CD4-positive, alpha-beta T cell treated with Interleukin-6 for 4 hours (primary cell): Measurements from ENCODE around the gene MAPRE2.
"Not testable (repeated sequence)": the region's sequence is repeated elsewhere in the genome, so short reads cannot be mapped to it uniquely, and the experiment has no call there.

Source experiments
- DNase-seq: peaks from one replicate; pipeline ENCODE4 v3.0.0-alpha.2; 2020; ENCODE audit warnings: mixed read lengths

The MAPRE2 gene

GRCh38 chr18:35157181-35157580, 116.0 kb downstream of the MAPRE2 start:
- DNase-seq: no peak

GRCh38 chr18:35158728-35159450, 117.7 kb downstream of the MAPRE2 start:
- no peak for DNase-seq

- DNase-seq: no peak
These were observed 118.6 kb downstream of the MAPRE2 start for GRCh38 chr18:35159782-35160181.

- DNase-seq: no peak
These were observed 120.3 kb downstream of the MAPRE2 start for GRCh38 chr18:35161485-35161884.

GRCh38 chr18:35161934-35162333, 120.7 kb downstream of the MAPRE2 start:
- DNase-seq: no peak

GRCh38 chr18:35163014-35163539, 121.9 kb downstream of the MAPRE2 start:
- no peak for DNase-seq

GRCh38 chr18:35163721-35164120, 122.5 kb downstream of the MAPRE2 start:
- no peak for DNase-seq

GRCh38 chr18:35164133-35164532, 122.9 kb downstream of the MAPRE2 start:
- DNase-seq: no peak

- DNase-seq: no peak
These were observed 126.1 kb downstream of the MAPRE2 start for GRCh38 chr18:35167332-35167731.

GRCh38 chr18:35167857-35168256, 126.6 kb downstream of the MAPRE2 start:
- DNase-seq: no peak

- not testable (repeated sequence) for DNase-seq
These were observed 129.1 kb downstream of the MAPRE2 start for GRCh38 chr18:35170323-35170722.

GRCh38 chr18:35171315-35171987, 130.2 kb downstream of the MAPRE2 start:
- DNase-seq: no peak

GRCh38 chr18:35172009-35172408, 130.8 kb downstream of the MAPRE2 start:
- no peak for DNase-seq

GRCh38 chr18:35172451-35173035, 131.3 kb downstream of the MAPRE2 start:
- DNase-seq: no peak

GRCh38 chr18:35174093-35174731, 133.0 kb downstream of the MAPRE2 start:
- DNase-seq: peak; percentile 27

GRCh38 chr18:35174745-35175144, 133.5 kb downstream of the MAPRE2 start:
- no peak for DNase-seq

- DNase-seq: no peak
These were observed 135.7 kb downstream of the MAPRE2 start for GRCh38 chr18:35176925-35177324.

GRCh38 chr18:35178260-35178659, 137.0 kb downstream of the MAPRE2 start:
- DNase-seq: no peak

- DNase-seq: no peak
These were observed 138.7 kb downstream of the MAPRE2 start for GRCh38 chr18:35179906-35180305.

- DNase-seq: no peak
These were observed 139.2 kb downstream of the MAPRE2 start for GRCh38 chr18:35180455-35180854.

- DNase-seq: no peak
These were observed 140.9 kb downstream of the MAPRE2 start for GRCh38 chr18:35182151-35182550.

GRCh38 chr18:35183886-35184285, 142.7 kb downstream of the MAPRE2 start:
- no peak for DNase-seq

GRCh38 chr18:35185771-35186170, 144.6 kb downstream of the MAPRE2 start:
- no peak for DNase-seq
